CD14-positive monocyte (primary cell): ENCODE results near the gene CSAD. TPM values are rescaled to one million over a fixed set of nuclear protein-coding genes. Genes with fewer than 3 reads are reported as not detected.
A peak's percentile ranks its signal among the peaks of the same experiment; 100 is the strongest.
"Not testable (repeated sequence)": the region's sequence is repeated elsewhere in the genome, so short reads cannot be mapped to it uniquely, and the experiment has no call there.

Experiments used
- DNase-seq, 3 donors: peaks; one replicate each; pipeline ENCODE4 v3.0.0-alpha.2; 2011 to 2022
- H2AFZ ChIP-seq: 2 replicates; pipeline ENCODE4 v1.6.0; 2012; ENCODE audit warnings: mild to moderate bottlenecking, low read depth, low read length, inconsistent platforms; ENCODE audit not compliant: insufficient read depth, poor library complexity, severe bottlenecking
- H3K27ac ChIP-seq, 2 donors: 1 replicate in 1 of 2; 2 replicates in 1 of 2; pipeline ENCODE4 v1.5.1; 2012 to 2013; ENCODE audit warnings: low read length in 2 of 2, control low read depth in 1 of 2, inconsistent platforms in 1 of 2, low read depth in 1 of 2, mild to moderate bottlenecking in 1 of 2
- H3K27me3 ChIP-seq, 2 donors: one replicate each; pipeline versions ENCODE4 v1.6.0 to v1.6.1; 2011 to 2013; ENCODE audit warnings: low read length in 2 of 2; ENCODE audit not compliant: control insufficient read depth in 2 of 2, insufficient read depth in 2 of 2
- H3K36me3 ChIP-seq, 2 donors: replicated peaks in 1 of 2; 1 replicate in 1 of 2; 2 replicates in 1 of 2; pipeline versions ENCODE4 v1.5.1 to v1.6.1; 2012 to 2013; ENCODE audit warnings: low read length in 2 of 2, control low read depth in 1 of 2, inconsistent platforms in 1 of 2, mild to moderate bottlenecking in 1 of 2; ENCODE audit not compliant: insufficient read depth in 2 of 2, control insufficient read depth in 1 of 2
- H3K4me1 ChIP-seq, 2 donors: 1 replicate in 1 of 2; 2 replicates in 1 of 2; pipeline versions ENCODE4 v1.5.1 to v1.6.1; 2012 to 2013; ENCODE audit warnings: low read length in 2 of 2, control low read depth in 1 of 2, inconsistent platforms in 1 of 2, mild to moderate bottlenecking in 1 of 2, moderate library complexity in 1 of 2; ENCODE audit not compliant: insufficient read depth in 2 of 2, control insufficient read depth in 1 of 2
- H3K4me2 ChIP-seq: replicated peaks from 2 replicates; pipeline ENCODE3; 2012; ENCODE audit warnings: low read length, moderate library complexity, mild to moderate bottlenecking; ENCODE audit not compliant: poor library complexity, severe bottlenecking; ENCODE audit errors: extremely low read depth
- H3K4me3 ChIP-seq, 3 experiments: fragments of 200-600 bp in 1 of 3; sonication (generic) in 1 of 3; replicated peaks in 1 of 3; 1 replicate in 2 of 3; 2 replicates in 1 of 3; pipeline ENCODE4 v1.5.1; 2011 to 2013; ENCODE audit warnings: low read length in 3 of 3, mild to moderate bottlenecking in 3 of 3, control low read depth in 2 of 3, low read depth in 2 of 3, inconsistent platforms in 1 of 3, moderate library complexity in 1 of 3
- H3K79me2 ChIP-seq: 2 replicates; pipeline ENCODE4 v1.6.0; 2012; ENCODE audit warnings: mild to moderate bottlenecking, control low read depth, inconsistent platforms, low read length, moderate library complexity; ENCODE audit not compliant: insufficient read depth
- H3K9ac ChIP-seq: 2 replicates; pipeline ENCODE4 v1.6.0; 2017; ENCODE audit warnings: low read length, mild to moderate bottlenecking; ENCODE audit not compliant: insufficient read depth, poor library complexity, severe bottlenecking
- H3K9me3 ChIP-seq, 2 donors: replicated peaks in 1 of 2; 1 replicate in 1 of 2; 2 replicates in 1 of 2; pipeline versions ENCODE4 v1.5.1 to v1.6.1; 2012 to 2013; ENCODE audit warnings: low read length in 2 of 2, control low read depth in 1 of 2; ENCODE audit not compliant: control insufficient read depth in 1 of 2, insufficient read depth in 1 of 2
- H4K20me1 ChIP-seq: 2 replicates; pipeline ENCODE4 v1.6.0; 2012; ENCODE audit warnings: mild to moderate bottlenecking, low read length, control low read depth, moderate library complexity; ENCODE audit not compliant: insufficient read depth
- H3K27ac Mint-ChIP-seq, 7 donors: one replicate each; pipeline ENCODE4 v1.8.0; 2020; ENCODE audit warnings: mild to moderate bottlenecking in 7 of 7, mixed read lengths in 7 of 7, moderate library complexity in 6 of 7, inconsistent platforms in 2 of 7
- H3K27me3 Mint-ChIP-seq, 3 donors: one replicate each; pipeline ENCODE4 v1.8.0; 2021 to 2022; ENCODE audit warnings: low read depth in 3 of 3, mild to moderate bottlenecking in 3 of 3, mixed read lengths in 3 of 3, moderate library complexity in 3 of 3, inconsistent platforms in 1 of 3
- H3K36me3 Mint-ChIP-seq, 2 donors: one replicate each; pipeline ENCODE4 v1.8.0; 2020; ENCODE audit warnings: mixed read lengths in 2 of 2, inconsistent platforms in 1 of 2, mild to moderate bottlenecking in 1 of 2
- H3K4me1 Mint-ChIP-seq: one replicate; pipeline ENCODE4 v1.8.0; 2020; ENCODE audit warnings: mild to moderate bottlenecking, mixed read lengths
- H3K4me3 Mint-ChIP-seq, 2 donors: one replicate each; pipeline ENCODE4 v1.8.0; 2020; ENCODE audit warnings: mild to moderate bottlenecking in 2 of 2, mixed read lengths in 2 of 2, moderate library complexity in 1 of 2
- H3K9me3 Mint-ChIP-seq, 7 donors: one replicate each; pipeline ENCODE4 v1.8.0; 2020 to 2022; ENCODE audit warnings: mixed read lengths in 7 of 7, mild to moderate bottlenecking in 6 of 7, moderate library complexity in 6 of 7, inconsistent platforms in 2 of 7
- WGBS: methylation state at CpG from one replicate; pipeline ENCODE4 v1.1.5; 2013; ENCODE audit warnings: missing lambda C conversion rate; ENCODE audit not compliant: insufficient coverage; 5-methylcytosine and 5-hydroxymethylcytosine counted together
- intact Hi-C, 2 donors: fragments of 100-400 bp; cut with micrococcal nuclease; formaldehyde crosslinking; loops; one replicate each; pipeline versions ENCODE4 v1.15.0 to v1.15.1; 2023
- polyA plus RNA-seq, 3 donors: library from polyadenylated mRNA; depleted of rRNA in 1 of 3; unstranded in 2 of 3; stranded (reverse) in 1 of 3; fragments of 300-500 nt in 2 of 3; fragments of >200 nt in 1 of 3; fragmentation: Illumina TruSeq in 2 of 3; gene quantifications; 1 replicate in 2 of 3; 2 replicates in 1 of 3; pipeline ENCODE4 v1.2.3, GENCODE V29; 2012 to 2021
- TF ChIP-seq, protein P1 (sequence below): fragments of 200-600 bp; IDR thresholded peaks from one replicate; pipeline ENCODE4 v1.8.0; 2022; ENCODE audit warnings: antibody characterized with exemption, mild to moderate bottlenecking

The CSAD gene
- polyA plus RNA-seq, 3 donors: 1.3 to 145 (median 1.4) TPM

- H3K27ac Mint-ChIP-seq: peak overlapping the region in 1 of 7 donors; percentile 38
- H2AFZ ChIP-seq: no peak overlapping the region
- intact Hi-C loops: no loop called here
- peaks cover 31% of the 10 kb centered on the region for H3K79me2 ChIP-seq
- H3K9me3 ChIP-seq: no peaks in the 10 kb centered on the region
- no peaks in the 10 kb centered on the region for H3K36me3 ChIP-seq
- peaks cover 70 to 78% of the 10 kb centered on the region in 2 donors for H3K4me1 ChIP-seq
- peaks cover 0 to 6% of the 10 kb centered on the region in 2 donors for H3K36me3 Mint-ChIP-seq
- H3K4me3 Mint-ChIP-seq: no peak overlapping the region
- DNase-seq: peak in 1 of 3 donors; percentile 53
- TF ChIP-seq, protein P1, sequence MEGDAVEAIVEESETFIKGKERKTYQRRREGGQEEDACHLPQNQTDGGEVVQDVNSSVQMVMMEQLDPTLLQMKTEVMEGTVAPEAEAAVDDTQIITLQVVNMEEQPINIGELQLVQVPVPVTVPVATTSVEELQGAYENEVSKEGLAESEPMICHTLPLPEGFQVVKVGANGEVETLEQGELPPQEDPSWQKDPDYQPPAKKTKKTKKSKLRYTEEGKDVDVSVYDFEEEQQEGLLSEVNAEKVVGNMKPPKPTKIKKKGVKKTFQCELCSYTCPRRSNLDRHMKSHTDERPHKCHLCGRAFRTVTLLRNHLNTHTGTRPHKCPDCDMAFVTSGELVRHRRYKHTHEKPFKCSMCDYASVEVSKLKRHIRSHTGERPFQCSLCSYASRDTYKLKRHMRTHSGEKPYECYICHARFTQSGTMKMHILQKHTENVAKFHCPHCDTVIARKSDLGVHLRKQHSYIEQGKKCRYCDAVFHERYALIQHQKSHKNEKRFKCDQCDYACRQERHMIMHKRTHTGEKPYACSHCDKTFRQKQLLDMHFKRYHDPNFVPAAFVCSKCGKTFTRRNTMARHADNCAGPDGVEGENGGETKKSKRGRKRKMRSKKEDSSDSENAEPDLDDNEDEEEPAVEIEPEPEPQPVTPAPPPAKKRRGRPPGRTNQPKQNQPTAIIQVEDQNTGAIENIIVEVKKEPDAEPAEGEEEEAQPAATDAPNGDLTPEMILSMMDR: no peak
- H3K4me1 Mint-ChIP-seq: peaks cover 71% of the 10 kb centered on the region
- peaks cover 0 to 3% (median 2%) of the 10 kb centered on the region in 3 donors for H3K27me3 Mint-ChIP-seq
- no peak overlapping the region for H3K4me3 ChIP-seq
- H3K9me3 Mint-ChIP-seq: peaks cover 0 to 2% (median 0%) of the 10 kb centered on the region in 7 donors
- H3K4me2 ChIP-seq: no peak overlapping the region
- H3K27me3 ChIP-seq: no peaks in the 10 kb centered on the region
- no CpG with 5 or more reads among the region's 1 CpG for WGBS
- H3K27ac ChIP-seq: no peak overlapping the region
- H4K20me1 ChIP-seq: no peaks in the 10 kb centered on the region
- no peak overlapping the region for H3K9ac ChIP-seq
Measured at GRCh38 chr12:53204351-53204750, 23.6 kb upstream of the CSAD start.

DNA sequence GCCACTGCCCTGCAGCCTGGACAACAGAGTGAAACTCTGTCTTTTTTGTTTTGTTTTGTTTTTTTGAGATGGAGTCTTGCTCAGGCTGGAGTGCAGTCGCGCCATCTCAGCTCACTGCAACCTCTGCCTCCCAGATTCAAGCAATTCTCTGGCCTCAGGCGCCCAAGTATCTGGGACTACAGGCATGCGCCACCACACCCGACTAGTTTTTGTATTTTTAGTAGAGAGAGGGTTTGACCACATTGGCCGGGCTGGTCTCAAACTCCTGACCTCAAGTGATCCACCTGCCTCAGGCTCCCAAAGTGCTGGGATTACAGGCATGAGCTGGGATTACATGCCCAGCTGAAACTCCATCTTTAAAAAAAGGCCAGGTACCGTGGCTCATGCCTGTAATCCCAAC is 21.6 kb upstream of the CSAD start:
- H2AFZ ChIP-seq, H3K27me3 ChIP-seq, H3K4me3 Mint-ChIP-seq, H3K4me2 ChIP-seq, H3K4me3 ChIP-seq, H4K20me1 ChIP-seq, intact Hi-C loops, DNase-seq, H3K27ac ChIP-seq, H3K27ac Mint-ChIP-seq, H3K36me3 ChIP-seq, H3K9me3 ChIP-seq, H3K9me3 Mint-ChIP-seq, H3K9ac ChIP-seq: not testable (repeated sequence)
- Mint-ChIP-seq H3K36me3 (peaks cover 10 to 12% of the 10 kb centered on the region in 2 donors), H3K27me3 (peaks cover 5 to 13% (median 12%) of the 10 kb centered on the region in 3 donors), H3K4me1 (peaks cover 69% of the 10 kb centered on the region)
- H3K79me2 ChIP-seq: peaks cover 25% of the 10 kb centered on the region
- 94% methylated on average over 2 of the region's 7 CpGs for WGBS
- H3K4me1 ChIP-seq: peaks cover 60 to 68% of the 10 kb centered on the region in 2 donors
